ENCODE data around the gene CELF4.

The CELF4 gene

GRCh38 chr18:37565101-37565976, at the start of gene CELF4:
Gene CELF4, minus strand, starts transcription at chr18:37565798.
- in situ Hi-C loops (cut with HindIII; ENCODE audit: low sequenced_read_pairs): no loop called here

GRCh38 chr18:37613253-37613565, 47.6 kb upstream of the CELF4 start:
- in situ Hi-C loops (cut with HindIII; ENCODE audit: low sequenced_read_pairs): no loop called here

- in situ Hi-C loops (cut with HindIII; ENCODE audit: low sequenced_read_pairs): no loop called here
These were observed 47.1 kb upstream of the CELF4 start for GRCh38 chr18:37612524-37613252.

GRCh38 chr18:37611614-37612279, 46.1 kb upstream of the CELF4 start:
- in situ Hi-C loops (cut with HindIII; ENCODE audit: low sequenced_read_pairs): no loop called here

GRCh38 chr18:37608876-37609275, 43.3 kb upstream of the CELF4 start:
- in situ Hi-C loops (cut with HindIII; ENCODE audit: low sequenced_read_pairs): no loop called here

- in situ Hi-C loops (cut with HindIII; ENCODE audit: low sequenced_read_pairs): no loop called here
These were observed 41.7 kb upstream of the CELF4 start for GRCh38 chr18:37607281-37607680.

- in situ Hi-C loops (cut with HindIII; ENCODE audit: low sequenced_read_pairs): no loop called here
These were observed 38.4 kb upstream of the CELF4 start for GRCh38 chr18:37604032-37604431.

- in situ Hi-C loops (cut with HindIII; ENCODE audit: low sequenced_read_pairs): no loop called here
These were observed 33.6 kb upstream of the CELF4 start for GRCh38 chr18:37598966-37599896.

GRCh38 chr18:37598396-37598795, 32.8 kb upstream of the CELF4 start:
- in situ Hi-C loops (cut with HindIII; ENCODE audit: low sequenced_read_pairs): no loop called here

GRCh38 chr18:37590346-37590745, 24.7 kb upstream of the CELF4 start:
- in situ Hi-C loops (cut with HindIII; ENCODE audit: low sequenced_read_pairs): no loop called here

- in situ Hi-C loops (cut with HindIII; ENCODE audit: low sequenced_read_pairs): no loop called here
These were observed 22.7 kb upstream of the CELF4 start for GRCh38 chr18:37588289-37588688.

GRCh38 chr18:37586656-37587225, 21.1 kb upstream of the CELF4 start:
- in situ Hi-C loops (cut with HindIII; ENCODE audit: low sequenced_read_pairs): no loop called here

- in situ Hi-C loops (cut with HindIII; ENCODE audit: low sequenced_read_pairs): no loop called here
These were observed 19.5 kb upstream of the CELF4 start for GRCh38 chr18:37584952-37585695.

GRCh38 chr18:37584217-37584616, 18.6 kb upstream of the CELF4 start:
- in situ Hi-C loops (cut with HindIII; ENCODE audit: low sequenced_read_pairs): no loop called here

- in situ Hi-C loops (cut with HindIII; ENCODE audit: low sequenced_read_pairs): no loop called here
These were observed 16.7 kb upstream of the CELF4 start for GRCh38 chr18:37582261-37582660.

- in situ Hi-C loops (cut with HindIII; ENCODE audit: low sequenced_read_pairs): no loop called here
These were observed 13.4 kb upstream of the CELF4 start for GRCh38 chr18:37578886-37579513.

- in situ Hi-C loops (cut with HindIII; ENCODE audit: low sequenced_read_pairs): no loop called here
These were observed 12.6 kb upstream of the CELF4 start for GRCh38 chr18:37578182-37578678.

GRCh38 chr18:37577051-37577611, 11.5 kb upstream of the CELF4 start:
- in situ Hi-C loops (cut with HindIII; ENCODE audit: low sequenced_read_pairs): no loop called here

- in situ Hi-C loops (cut with HindIII; ENCODE audit: low sequenced_read_pairs): no loop called here
These were observed 10.0 kb upstream of the CELF4 start for GRCh38 chr18:37575646-37576045.
